ENCODE data around the gene ADGRL1. TPM values are rescaled to one million over a fixed set of nuclear protein-coding genes. Genes with fewer than 3 reads are reported as not detected.
"Not testable (repeated sequence)": the region's sequence is repeated elsewhere in the genome, so short reads cannot be mapped to it uniquely, and the experiment has no call there.

The ADGRL1 gene
- total and polyA plus RNA-seq, 2 of the 8 experiments (the other 6 are each of a cell fraction or from before 2014, with no cell fraction given) = 95.6 to 112 TPM

- H2BK20ac ChIP-seq (ENCODE audit: low read length); H3K14ac ChIP-seq (ENCODE audit: insufficient read length); H4K20me1 ChIP-seq (replicated peaks in 1 of 2; ENCODE audit: control insufficient read depth in 1 of 2, insufficient read depth in 2 of 2, low read length in 2 of 2); H3K56ac ChIP-seq (replicated peaks; ENCODE audit: insufficient read length, low read depth, low read length); H3K9me3 ChIP-seq (ENCODE audit: insufficient read depth in 2 of 2, low read depth in 1 of 2, low read length in 1 of 2); H2BK15ac ChIP-seq (ENCODE audit: low read length); H3K27me3 ChIP-seq (replicated peaks in 1 of 4; ENCODE audit: control insufficient read depth in 3 of 4, extremely low read depth in 1 of 4, insufficient read depth in 3 of 4, low read length in 3 of 4); H3K36me3 ChIP-seq (ENCODE audit: control insufficient read depth in 2 of 4, insufficient read depth in 4 of 4, low read length in 3 of 4); H4K91ac ChIP-seq (replicated peaks; ENCODE audit: insufficient read length, low read length); H2AK5ac ChIP-seq (ENCODE audit: low read depth, low read length); H3K23me2 ChIP-seq (ENCODE audit: low read depth, low read length); H2BK12ac ChIP-seq (ENCODE audit: low read depth, low read length); H4K5ac ChIP-seq (ENCODE audit: insufficient read length, low read depth, low read length); H3K18ac ChIP-seq (ENCODE audit: extremely low read depth, low read length); H3K9ac ChIP-seq (replicated peaks in 1 of 4; ENCODE audit: extremely low read depth in 1 of 4, low read depth in 3 of 4, low read length in 3 of 4); H4K8ac ChIP-seq (ENCODE audit: extremely low read depth, insufficient read depth, low read length); H3K4ac ChIP-seq (replicated peaks; ENCODE audit: insufficient read length, low read depth, low read length); CTCF ChIA-PET (ENCODE audit: partially characterized antibody); H2BK120ac ChIP-seq (replicated peaks; ENCODE audit: low read depth, low read length); H3K27ac ChIP-seq (ENCODE audit: low read depth, low read length); H3K23ac ChIP-seq (ENCODE audit: insufficient read length); POLR2A ChIA-PET (ENCODE audit: partially characterized antibody); FAIRE-seq; H2BK5ac ChIP-seq (ENCODE audit: low read depth, low read length); H3K79me1 ChIP-seq (ENCODE audit: low read depth, low read length); H2AFZ ChIP-seq (ENCODE audit: low read length): not testable (repeated sequence)
- 0% methylated on average over 2 of the region's 67 CpGs; no CpG with 5 or more reads in 1 of the 2 experiments for WGBS, 2 experiments (ENCODE audit: extremely low coverage in 1 of 2, insufficient coverage in 1 of 2, insufficient read length in 1 of 2, insufficient replicate concordance in 2 of 2, low coverage in 1 of 2, low lambda C conversion rate in 2 of 2, missing lambda C conversion rate in 1 of 2)
- TF ChIP-seq, protein P1, sequence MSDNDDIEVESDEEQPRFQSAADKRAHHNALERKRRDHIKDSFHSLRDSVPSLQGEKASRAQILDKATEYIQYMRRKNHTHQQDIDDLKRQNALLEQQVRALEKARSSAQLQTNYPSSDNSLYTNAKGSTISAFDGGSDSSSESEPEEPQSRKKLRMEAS (IDR thresholded peaks at IDR 0.05) = 0 out of 2 replicates have a peak, but pooled peaks have one; percentile 26
- peak; percentile 13 for TF ChIP-seq KDM4A (IDR thresholded peaks at IDR 0.05; ENCODE audit: low read depth, low read length, severe bottlenecking)
- 0 out of 4 replicates have a peak overlapping the region, but pooled peaks of 1 of the 2 experiments have one; percentile 16 for H3K4me2 ChIP-seq (ENCODE audit: insufficient read depth in 1 of 2, low read depth in 2 of 2, low read length in 2 of 2)
- peak overlapping the region; percentile 64 to 84 (median 72); a peak in 6 of 8 replicates for H3K4me3 ChIP-seq (ENCODE audit: extremely low read depth in 1 of 4, insufficient read depth in 2 of 4, low read depth in 3 of 4, low read length in 4 of 4)
- H3K4me1 ChIP-seq (replicated peaks in 1 of 4; ENCODE audit: control insufficient read depth in 3 of 4, insufficient read depth in 4 of 4, low read length in 3 of 4) = peaks cover 0 to 30% (median 17%) of the 10 kb centered on the region in 4 experiments; a peak in 6 of 7 replicates
- peak in 1 of 2 experiments; percentile 55 for DNase-seq (ENCODE audit: low read depth in 1 of 2, low spot score in 2 of 2)
- peaks cover 26 to 43% of the 10 kb centered on the region in 2 experiments for H3K79me2 ChIP-seq (ENCODE audit: control insufficient read depth in 1 of 2, insufficient read depth in 2 of 2, low read length in 2 of 2)
These were observed 339 bp upstream of the ADGRL1 start for GRCh38 chr19:14206308-14206707.
